ENCODE data around the gene NDUFA12.
"Not testable (repeated sequence)": the region's sequence is repeated elsewhere in the genome, so short reads cannot be mapped to it uniquely, and the experiment has no call there.

NDUFA12 gene

GRCh38 chr12:95003213-95003920, at the start of gene NDUFA12:
Gene NDUFA12, minus strand, starts transcription at chr12:95003697. Its CDS starts 17 bp downstream, at chr12:95003680.
- peak; percentile 92 for DNase-seq

GRCh38 chr12:95051241-95051640, 47.7 kb upstream of the NDUFA12 start:
- no peak for DNase-seq

- DNase-seq = no peak
Measured at GRCh38 chr12:95037906-95038305, 34.4 kb upstream of the NDUFA12 start.

GRCh38 chr12:95034750-95035149, 31.3 kb upstream of the NDUFA12 start:
- no peak for DNase-seq

- no peak for DNase-seq
Measured at GRCh38 chr12:95022477-95022876, 19.0 kb upstream of the NDUFA12 start.

- DNase-seq = no peak
Measured at GRCh38 chr12:95017482-95017881, 14.0 kb upstream of the NDUFA12 start.

- DNase-seq = no peak
Measured at GRCh38 chr12:95016120-95016519, 12.6 kb upstream of the NDUFA12 start.

- DNase-seq = no peak
Measured at GRCh38 chr12:95014554-95014953, 11.1 kb upstream of the NDUFA12 start.

GRCh38 chr12:95006206-95006605, 2.7 kb upstream of the NDUFA12 start:
- no peak for DNase-seq

- DNase-seq = no peak
Measured at GRCh38 chr12:95004610-95005009, 1.1 kb upstream of the NDUFA12 start.

- no peak for DNase-seq
Measured at GRCh38 chr12:95003921-95004272, 400 bp upstream of the NDUFA12 start.

- DNase-seq = no peak
Measured at GRCh38 chr12:95002754-95003153, 743 bp downstream of the NDUFA12 start.

- DNase-seq = no peak
Measured at GRCh38 chr12:94998326-94998725, 5.2 kb downstream of the NDUFA12 start.

- no peak for DNase-seq
Measured at GRCh38 chr12:94997726-94998125, 5.8 kb downstream of the NDUFA12 start.

- DNase-seq = no peak
Measured at GRCh38 chr12:94997061-94997460, 6.4 kb downstream of the NDUFA12 start.

- no peak for DNase-seq
Measured at GRCh38 chr12:94994312-94994711, 9.2 kb downstream of the NDUFA12 start.

GRCh38 chr12:94993855-94994254, 9.6 kb downstream of the NDUFA12 start:
- DNase-seq = not testable (repeated sequence)

GRCh38 chr12:94990222-94990621, 13.3 kb downstream of the NDUFA12 start:
- no peak for DNase-seq

- DNase-seq = no peak
Measured at GRCh38 chr12:94988471-94988870, 15.0 kb downstream of the NDUFA12 start.

- DNase-seq = no peak
Measured at GRCh38 chr12:94987801-94988200, 15.7 kb downstream of the NDUFA12 start.

- DNase-seq = no peak
Measured at GRCh38 chr12:94987076-94987669, 16.3 kb downstream of the NDUFA12 start.

GRCh38 chr12:94985099-94985498, 18.4 kb downstream of the NDUFA12 start:
- not testable (repeated sequence) for DNase-seq

GRCh38 chr12:94983321-94983720, 20.2 kb downstream of the NDUFA12 start:
- no peak for DNase-seq

- no peak for DNase-seq
Measured at GRCh38 chr12:94982456-94982855, 21.0 kb downstream of the NDUFA12 start.

GRCh38 chr12:94980577-94980976, 22.9 kb downstream of the NDUFA12 start:
- DNase-seq = no peak

All from stimulated activated CD4-positive, alpha-beta T cell treated with anti-CD3 and anti-CD28 coated beads, Interleukin-2, amount 100 ng/mL, for 48 hours (primary cell).